ENCODE results near the gene DNAJC2. TPM values are rescaled to one million over a fixed set of nuclear protein-coding genes. Genes with fewer than 3 reads are reported as not detected.
"Not testable (repeated sequence)": the region's sequence is repeated elsewhere in the genome, so short reads cannot be mapped to it uniquely, and the experiment has no call there.

DNAJC2 gene
- total RNA-seq, 4 donors from 2014 or later: 16.4 to 48.6 (median 27.7) TPM

GRCh38 chr7:103266229-103266628 is 78.3 kb downstream of the DNAJC2 start:
- DNase-seq; intact Hi-C loops (cut with DNase I; ENCODE audit: low total_unique reads); H3K36me3 ChIP-seq; H3K27me3 ChIP-seq; H3K4me1 ChIP-seq; H3K27ac ChIP-seq; H3K9me3 ChIP-seq; H3K4me3 ChIP-seq; in situ Hi-C loops (cut with MboI; ENCODE audit: low pct_ligation_motif_present in 1 of 4, low pct_unique_long_range_greater_than_20kb in 1 of 4, low sequenced_read_pairs in 3 of 4): not testable (repeated sequence)
- 52% methylated on average over 2 of the region's 2 CpGs; no CpG with 5 or more reads in 1 of the 2 donors for WGBS, 2 donors (ENCODE audit: low coverage in 1 of 2)

GRCh38 chr7:103264054-103264453 is 80.5 kb downstream of the DNAJC2 start:
- DNase-seq; in situ Hi-C loops (cut with MboI; ENCODE audit: low pct_ligation_motif_present in 1 of 4, low pct_unique_long_range_greater_than_20kb in 1 of 4, low sequenced_read_pairs in 3 of 4); H3K4me3 ChIP-seq; H3K9me3 ChIP-seq; H3K27me3 ChIP-seq; H3K27ac ChIP-seq; H3K4me1 ChIP-seq; H3K36me3 ChIP-seq; intact Hi-C loops (cut with DNase I; ENCODE audit: low total_unique reads): not testable (repeated sequence)
- WGBS, 2 donors (ENCODE audit: low coverage in 1 of 2): 67 to 89% methylated on average over 1 to 2 of the region's 2 CpGs

Small RNA genes within 50 kb of the gene (small RNA-seq; reads per million reads assigned to genes)
- 0 to 5.0 (median 0.42) reads per million in 4 donors for gene RPS29P16

Other genes with a start within 250 kb of the DNAJC2 start
- 100 to 1,000 TPM in 1 of 4 donors, 10 to 100 TPM in 3; 51.9 to 179 (median 81.8) TPM for gene NAPEPLD, start 195.7 kb downstream of the DNAJC2 start, total RNA-seq
- gene PMPCB, start 47.3 kb downstream of the DNAJC2 start, total RNA-seq: 10 to 100 TPM; 20.6 to 64.6 (median 46.3) TPM
- 10 to 100 TPM in 3 of 4 donors, 1 to 10 TPM in 1; 5.2 to 88.6 (median 55.7) TPM for gene PSMC2, start 2.9 kb upstream of the DNAJC2 start, total RNA-seq
- 1 to 10 TPM in 1 of 4 donors, under 1 TPM in 2, not detected in 1; 0.27 to 6.0 (median 0.32) TPM for gene SLC26A5, start 101.4 kb upstream of the DNAJC2 start, total RNA-seq